ENCODE results near the gene HOXC12. TPM values are rescaled to one million over a fixed set of nuclear protein-coding genes. Genes with fewer than 3 reads are reported as not detected.
A peak's percentile ranks its signal among the peaks of the same experiment; 100 is the strongest.

Gene HOXC12
- total RNA-seq, 6 donors from 2014 or later: not detected

GRCh38 chr12:53937596-53938325, 16.9 kb upstream of the HOXC12 start:
- Histone ChIP-seq H3K36me3 (no peaks in the 10 kb centered on the region), H3K4me1 (peaks cover 3 to 23% (median 8%) of the 10 kb centered on the region in 4 donors), H3K4me3 (no peak overlapping the region), H3K27me3 (peaks cover 2 to 80% (median 43%) of the 10 kb centered on the region in 4 donors), H3K27ac (no peak overlapping the region), H3K9me3 (no peaks in the 10 kb centered on the region)
- WGBS, 2 donors: 16 to 22% methylated on average over 23 of the region's 23 CpGs
- TF ChIP-seq POLR2A (IDR thresholded peaks at IDR 0.05): no peak
- no peak for TF ChIP-seq EP300 (IDR thresholded peaks at IDR 0.05)
- TF ChIP-seq CTCF (IDR thresholded peaks at IDR 0.05): no peak
- TF ChIP-seq POLR2AphosphoS5 (IDR thresholded peaks at IDR 0.05): no peak
- no peak for ATAC-seq (ENCODE audit: low FRiP score in 2 of 2)
- DNase-seq: peak in 1 of 2 donors; percentile 32

- 7 to 11% methylated on average over 28 to 51 of the region's 56 CpGs for WGBS, 2 donors
Measured at GRCh38 chr12:53938326-53939140, 16.2 kb upstream of the HOXC12 start, which contains the start of gene HOXC13. TSS of gene HOXC13 (plus strand) at chr12:53938831. CDS start at chr12:53938907, 76 bp downstream.

GRCh38 chr12:53939141-53940108, 15.3 kb upstream of the HOXC12 start:
- TF ChIP-seq EP300 (IDR thresholded peaks at IDR 0.05): no peak
- no peak for TF ChIP-seq POLR2A (IDR thresholded peaks at IDR 0.05)
- TF ChIP-seq POLR2AphosphoS5 (IDR thresholded peaks at IDR 0.05): no peak
- TF ChIP-seq CTCF (IDR thresholded peaks at IDR 0.05): no peak
- no peak overlapping the region for H3K4me3 ChIP-seq
- DNase-seq (peak in 1 of 2 donors; percentile 83), ATAC-seq (ENCODE audit: low FRiP score in 2 of 2) (peak in 1 of 2 donors; percentile 33)
- no peak overlapping the region for H3K27ac ChIP-seq
- 7 to 10% methylated on average over 8 to 34 of the region's 91 CpGs for WGBS, 2 donors
- no peaks in the 10 kb centered on the region for H3K36me3 ChIP-seq
- no peaks in the 10 kb centered on the region for H3K9me3 ChIP-seq
- peaks cover 3 to 23% (median 8%) of the 10 kb centered on the region in 4 donors for H3K4me1 ChIP-seq
- peaks cover 2 to 81% (median 45%) of the 10 kb centered on the region in 4 donors for H3K27me3 ChIP-seq

More at GRCh38 chr12:53938326-53939140, 16.2 kb upstream of the HOXC12 start, which contains the start of gene HOXC13:
- H3K27me3 ChIP-seq: peaks cover 2 to 82% (median 45%) of the 10 kb centered on the region in 4 donors
- no peak within 1 kb of the TSS for H3K4me3 ChIP-seq
- H3K4me1 ChIP-seq: peaks cover 3 to 23% (median 8%) of the 10 kb centered on the region in 4 donors
- no peak within 1 kb of the TSS for H3K27ac ChIP-seq
- TF ChIP-seq POLR2AphosphoS5 (IDR thresholded peaks at IDR 0.05): no peak
- TF ChIP-seq EP300 (IDR thresholded peaks at IDR 0.05): no peak
- TF ChIP-seq CTCF (IDR thresholded peaks at IDR 0.05): no peak
- no peak for TF ChIP-seq POLR2A (IDR thresholded peaks at IDR 0.05)
- no peaks in the 10 kb centered on the region for H3K36me3 ChIP-seq
- H3K9me3 ChIP-seq: no peaks in the 10 kb centered on the region
- peak in 1 of 2 donors; percentile 6 for ATAC-seq (ENCODE audit: low FRiP score in 2 of 2)
- peak in 1 of 2 donors; percentile 82 for DNase-seq

GRCh38 chr12:53940443-53941014, 14.2 kb upstream of the HOXC12 start:
- H3K27me3 ChIP-seq: peaks cover 2 to 80% (median 43%) of the 10 kb centered on the region in 4 donors
- 4 to 10% methylated on average over 5 to 9 of the region's 9 CpGs for WGBS, 2 donors
- no peak for ATAC-seq (ENCODE audit: low FRiP score in 2 of 2)

More at GRCh38 chr12:53940443-53941014, 14.2 kb upstream of the HOXC12 start:
- no peaks in the 10 kb centered on the region for H3K36me3 ChIP-seq
- peaks cover 2 to 22% (median 7%) of the 10 kb centered on the region in 4 donors for H3K4me1 ChIP-seq
- H3K9me3 ChIP-seq: no peaks in the 10 kb centered on the region
- DNase-seq: no peak
- TF ChIP-seq CTCF (IDR thresholded peaks at IDR 0.05): no peak
- TF ChIP-seq POLR2AphosphoS5 (IDR thresholded peaks at IDR 0.05): no peak
- no peak for TF ChIP-seq POLR2A (IDR thresholded peaks at IDR 0.05)
- TF ChIP-seq EP300 (IDR thresholded peaks at IDR 0.05): no peak
- no peak overlapping the region for H3K4me3 ChIP-seq
- H3K27ac ChIP-seq: no peak overlapping the region

Data from upper lobe of left lung (tissue), 6 donors.